Transverse colon (tissue), 4 donors: ENCODE measurements around the gene SLIT3. TPM values are rescaled to one million over a fixed set of nuclear protein-coding genes. Genes with fewer than 3 reads are reported as not detected.

ENCODE experiments used
- DNase-seq: peaks from one replicate; pipeline ENCODE4 v3.0.0-alpha.2; 2019
- H3K27ac ChIP-seq, 4 donors: fragments of 200-600 bp; sonication (generic); 2 replicates each; pipeline ENCODE4 v1.5.1; 2016 to 2018; ENCODE audit warnings: inconsistent platforms in 4 of 4
- H3K27me3 ChIP-seq: fragments of 200-600 bp; sonication (generic); 2 replicates; pipeline ENCODE4 v1.5.1; 2017; ENCODE audit warnings: inconsistent platforms
- H3K36me3 ChIP-seq, 4 donors: fragments of 200-600 bp; sonication (generic); 2 replicates each; pipeline ENCODE4 v1.5.1; 2017 to 2019; ENCODE audit warnings: inconsistent platforms in 4 of 4
- H3K4me1 ChIP-seq, 4 donors: fragments of 200-600 bp; sonication (generic); 2 replicates each; pipeline ENCODE4 v1.5.1; 2017 to 2020; ENCODE audit warnings: inconsistent platforms in 4 of 4
- H3K4me3 ChIP-seq, 4 donors: fragments of 200-600 bp; sonication (generic); 1 replicate in 1 of 4; 2 replicates in 3 of 4; pipeline versions ENCODE4 v1.5.1 to v1.6.1; 2017 to 2019; ENCODE audit warnings: inconsistent platforms in 4 of 4
- H3K9me3 ChIP-seq, 2 donors: fragments of 200-600 bp; sonication (generic); 2 replicates each; pipeline ENCODE4 v1.5.1; 2017 to 2019; ENCODE audit warnings: inconsistent platforms in 2 of 2
- CTCF ChIP-seq, 5 experiments: fragments of 200-600 bp in 3 of 5; fragments of 450-650 bp in 2 of 5; sonication (generic) in 3 of 5; IDR thresholded peaks; 1 replicate in 2 of 5; 2 replicates in 3 of 5; pipeline ENCODE4 v1.5.1; 2016 to 2017; ENCODE audit warnings: antibody characterized with exemption in 5 of 5, inconsistent platforms in 3 of 5, mild to moderate bottlenecking in 2 of 5, moderate library complexity in 1 of 5
- EP300 ChIP-seq: sonication (generic); formaldehyde crosslinking; IDR thresholded peaks from one replicate; pipeline ENCODE4 v1.6.1; 2017; ENCODE audit warnings: antibody characterized with exemption, low read depth
- POLR2A ChIP-seq: fragments of 450-650 bp; IDR thresholded peaks from one replicate; pipeline ENCODE4 v1.6.1; 2016; ENCODE audit warnings: antibody characterized with exemption, mild to moderate bottlenecking, moderate library complexity
- POLR2AphosphoS5 ChIP-seq, 3 donors: sonication (generic); formaldehyde crosslinking; IDR thresholded peaks; one replicate each; pipeline ENCODE4 v1.6.1; 2016; ENCODE audit warnings: antibody characterized with exemption in 3 of 3
- WGBS, 2 donors: methylation state at CpG; one replicate each; pipeline ENCODE4 v1.1.5; 2018; ENCODE audit warnings: low coverage in 1 of 2; 5-methylcytosine and 5-hydroxymethylcytosine counted together
- in situ Hi-C, 4 donors: fragments of 200-750 bp; cut with MboI; loops; one replicate each; pipeline versions ENCODE4 v1.15.0 to v1.15.1; 2017; ENCODE audit warnings: low sequenced_read_pairs in 3 of 4, low pct_ligation_motif_present in 1 of 4, low pct_unique_long_range_greater_than_20kb in 1 of 4
- intact Hi-C: fragments of 100-400 bp; cut with DNase I; formaldehyde crosslinking; loops from one replicate; pipeline ENCODE4 v1.15.1; 2023; ENCODE audit warnings: low total_unique reads
- total RNA-seq, 4 donors: library from RNA; depleted of rRNA; stranded (reverse); fragments of >200 nt; gene quantifications; one replicate each; pipeline ENCODE4 v1.1.0, GENCODE V29; 2016

The SLIT3 gene
- total RNA-seq, 4 donors from 2014 or later: 6.7 to 60.5 (median 9.6) TPM

DNA sequence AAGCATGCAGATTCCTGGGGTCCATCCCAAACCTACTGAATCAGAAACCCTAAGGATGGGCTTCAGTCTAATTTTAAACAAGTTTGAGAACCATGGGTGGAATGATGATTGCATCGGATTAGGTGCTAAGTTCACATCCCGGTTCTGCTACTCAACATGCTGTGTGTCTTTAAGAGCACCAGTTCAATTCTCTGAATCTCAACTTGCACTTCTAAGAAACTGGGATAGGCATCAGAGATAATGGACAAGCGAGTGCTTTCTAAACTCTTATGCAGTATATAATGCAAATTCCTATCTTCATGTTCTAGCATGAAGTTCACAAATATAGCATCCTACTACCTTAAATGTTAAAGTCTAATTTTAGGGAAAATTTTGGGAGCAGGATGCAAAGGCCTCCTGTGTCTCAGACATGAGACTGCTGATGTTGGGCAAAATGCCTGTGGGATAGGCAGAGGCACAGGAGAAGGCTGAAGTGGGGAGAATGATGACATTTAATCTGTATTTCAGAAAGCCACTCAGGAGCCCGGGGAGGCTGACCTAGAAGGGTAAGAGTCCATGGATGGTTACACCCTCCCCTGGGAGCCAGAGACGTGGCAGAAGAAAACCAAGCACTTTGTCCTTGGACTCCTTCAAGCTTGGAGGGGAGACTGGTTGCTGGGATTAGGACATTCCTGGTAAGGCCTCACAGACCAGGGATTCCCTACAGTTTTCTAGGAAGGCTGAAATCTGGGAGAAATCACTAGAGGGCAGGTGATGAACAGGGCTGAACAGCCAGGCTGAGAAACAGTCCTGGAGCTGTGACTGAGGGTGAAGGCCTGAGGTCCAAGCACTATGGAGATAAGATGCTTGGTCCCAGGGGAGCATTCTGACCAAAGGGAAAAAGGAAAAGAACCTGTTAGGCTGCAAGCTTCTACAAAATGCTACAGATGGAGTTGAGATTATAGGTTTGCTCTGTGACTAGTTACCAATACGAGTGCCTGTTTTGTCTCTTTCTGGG, 409.8 kb downstream of the SLIT3 start:
- no peak overlapping the region for H3K4me3 ChIP-seq
- H3K4me1 ChIP-seq: no peaks in the 10 kb centered on the region
- H3K27ac ChIP-seq: no peak overlapping the region
- H3K9me3 ChIP-seq: no peaks in the 10 kb centered on the region
- no peaks in the 10 kb centered on the region for H3K27me3 ChIP-seq
- TF ChIP-seq POLR2A: no peak
- no peak for TF ChIP-seq CTCF (IDR thresholded peaks at IDR 0.05)
- DNase-seq: no peak
- in situ Hi-C loops: no loop called here
- 46 to 67% methylated on average over 3 to 6 of the region's 6 CpGs for WGBS, 2 donors
- no peaks in the 10 kb centered on the region for H3K36me3 ChIP-seq
- intact Hi-C loops: no loop called here

DNA sequence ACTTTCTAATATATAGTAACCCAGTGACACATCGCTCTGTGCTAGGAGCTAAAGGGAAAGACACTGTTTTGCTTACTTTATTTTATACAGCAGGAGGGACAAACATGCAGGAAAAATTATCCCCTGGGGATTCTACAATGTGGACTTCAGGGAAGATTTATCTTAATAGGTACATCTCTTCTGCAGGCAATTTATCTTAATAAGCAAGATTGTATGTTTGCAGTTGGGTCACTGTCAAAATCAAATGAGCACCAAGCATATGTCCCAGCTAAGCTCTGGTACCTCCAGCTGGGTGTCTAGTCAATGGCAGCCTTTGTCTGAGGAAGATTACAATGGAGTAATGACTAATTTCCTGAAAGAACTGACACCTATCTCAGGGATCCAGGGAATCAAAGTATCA, 411.9 kb downstream of the SLIT3 start:
- DNase-seq: no peak
- Histone ChIP-seq H3K4me3 (no peak overlapping the region), H3K27ac (no peak overlapping the region), H3K36me3 (no peaks in the 10 kb centered on the region), H3K4me1 (no peaks in the 10 kb centered on the region), H3K9me3 (no peaks in the 10 kb centered on the region), H3K27me3 (no peaks in the 10 kb centered on the region)
- intact Hi-C loops (no loop called here), in situ Hi-C loops (no loop called here)
- WGBS, 2 donors: 94 to 100% methylated on average over 1 of the region's 1 CpG
- no peak for TF ChIP-seq CTCF (IDR thresholded peaks at IDR 0.05)
- no peak for TF ChIP-seq EP300
- no peak for TF ChIP-seq POLR2AphosphoS5 (IDR thresholded peaks at IDR 0.05)
- no peak for TF ChIP-seq POLR2A

DNA sequence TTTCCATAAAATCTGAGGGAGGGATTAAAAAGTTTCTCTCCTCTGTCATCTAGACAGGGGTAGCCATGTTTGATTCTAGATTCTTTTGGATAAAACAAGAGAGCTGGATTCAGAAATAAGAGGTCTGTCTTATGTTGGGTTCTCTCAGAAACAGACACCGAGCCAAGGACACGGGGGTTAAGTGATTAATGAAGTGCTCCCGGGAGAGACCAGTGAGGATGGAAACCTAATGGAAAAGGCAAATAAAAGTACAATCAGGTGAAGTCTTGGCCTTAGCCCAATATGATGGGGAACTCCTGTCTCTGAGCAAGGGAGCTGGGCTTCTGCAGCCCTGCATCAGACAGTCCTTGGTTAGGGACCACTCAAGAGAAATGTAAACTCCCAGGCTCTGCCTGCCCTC, 413.0 kb downstream of the SLIT3 start:
- DNase-seq: no peak
- H3K27me3 ChIP-seq: no peaks in the 10 kb centered on the region
- H3K27ac ChIP-seq: no peak overlapping the region
- no peaks in the 10 kb centered on the region for H3K36me3 ChIP-seq
- in situ Hi-C loops: no loop called here
- intact Hi-C loops: no loop called here
- TF ChIP-seq CTCF (IDR thresholded peaks at IDR 0.05) (no peak), EP300 (no peak), POLR2AphosphoS5 (IDR thresholded peaks at IDR 0.05) (no peak), POLR2A (no peak)
- no peaks in the 10 kb centered on the region for H3K4me1 ChIP-seq
- no peaks in the 10 kb centered on the region for H3K9me3 ChIP-seq
- WGBS, 2 donors: 78 to 91% methylated on average over 3 of the region's 3 CpGs
- H3K4me3 ChIP-seq: no peak overlapping the region

DNA sequence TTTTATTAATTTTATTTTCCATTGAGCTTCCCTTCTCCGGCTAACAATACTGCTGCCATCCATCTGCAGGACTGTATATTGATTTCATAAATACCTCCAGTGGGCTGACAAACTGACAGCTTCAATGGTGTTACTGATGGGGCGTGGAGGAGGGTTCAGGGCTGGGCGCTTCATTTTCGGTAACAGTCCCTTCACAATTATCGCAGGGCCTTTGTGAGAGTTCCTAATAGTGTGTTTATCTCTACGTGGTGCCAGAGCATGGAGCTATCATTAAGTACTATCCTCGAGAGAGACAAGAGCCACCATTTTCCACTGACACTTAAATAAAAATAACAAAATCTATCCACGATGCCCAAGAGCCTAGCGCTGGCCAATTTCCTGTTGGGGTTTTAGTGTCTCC, 414.8 kb downstream of the SLIT3 start:
- no peaks in the 10 kb centered on the region for H3K9me3 ChIP-seq
- H3K4me1 ChIP-seq: no peaks in the 10 kb centered on the region
- in situ Hi-C loops: no loop called here
- DNase-seq: no peak
- 76% methylated on average over 3 to 9 of the region's 9 CpGs for WGBS, 2 donors
- no peak overlapping the region for H3K27ac ChIP-seq
- no peak for TF ChIP-seq POLR2A
- H3K4me3 ChIP-seq: no peak overlapping the region
- intact Hi-C loops: no loop called here
- no peaks in the 10 kb centered on the region for H3K27me3 ChIP-seq
- H3K36me3 ChIP-seq: no peaks in the 10 kb centered on the region
